ENCODE measurements around the gene AFAP1L2. TPM values are rescaled to one million over a fixed set of nuclear protein-coding genes. Genes with fewer than 3 reads are reported as not detected.

Gene AFAP1L2
- total RNA-seq, 1 donor from 2014 or later = 23.1 TPM

- DNase-seq (ENCODE audit: low spot score) = peak; percentile 83
Measured at GRCh38 chr10:114412907-114413797, 8.8 kb upstream of the AFAP1L2 start.

DNA sequence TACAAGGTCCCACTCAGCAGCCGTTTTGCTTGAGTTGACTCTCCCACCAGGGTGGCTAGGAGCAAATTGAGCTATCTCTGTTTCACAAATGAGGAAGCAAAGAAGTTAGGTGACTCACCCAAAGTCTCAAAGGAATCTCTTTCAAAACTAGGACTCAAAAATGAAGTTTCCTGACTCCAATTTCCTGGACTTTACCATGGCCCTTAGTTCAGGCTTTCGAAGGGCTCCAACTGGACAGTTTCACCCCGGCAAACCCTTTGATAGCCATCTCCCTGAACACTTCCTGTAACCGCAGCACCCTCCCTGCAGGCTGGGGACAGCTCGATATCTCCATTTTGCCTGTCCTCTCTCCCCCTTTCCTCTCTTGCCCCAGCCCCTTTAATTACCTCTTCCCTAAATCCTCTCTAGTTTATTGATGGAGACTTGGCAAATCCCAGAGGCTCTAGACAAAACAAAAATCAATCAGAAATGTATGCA lies 4.7 kb upstream of the AFAP1L2 start:
- no peak for DNase-seq (ENCODE audit: low spot score)

DNA sequence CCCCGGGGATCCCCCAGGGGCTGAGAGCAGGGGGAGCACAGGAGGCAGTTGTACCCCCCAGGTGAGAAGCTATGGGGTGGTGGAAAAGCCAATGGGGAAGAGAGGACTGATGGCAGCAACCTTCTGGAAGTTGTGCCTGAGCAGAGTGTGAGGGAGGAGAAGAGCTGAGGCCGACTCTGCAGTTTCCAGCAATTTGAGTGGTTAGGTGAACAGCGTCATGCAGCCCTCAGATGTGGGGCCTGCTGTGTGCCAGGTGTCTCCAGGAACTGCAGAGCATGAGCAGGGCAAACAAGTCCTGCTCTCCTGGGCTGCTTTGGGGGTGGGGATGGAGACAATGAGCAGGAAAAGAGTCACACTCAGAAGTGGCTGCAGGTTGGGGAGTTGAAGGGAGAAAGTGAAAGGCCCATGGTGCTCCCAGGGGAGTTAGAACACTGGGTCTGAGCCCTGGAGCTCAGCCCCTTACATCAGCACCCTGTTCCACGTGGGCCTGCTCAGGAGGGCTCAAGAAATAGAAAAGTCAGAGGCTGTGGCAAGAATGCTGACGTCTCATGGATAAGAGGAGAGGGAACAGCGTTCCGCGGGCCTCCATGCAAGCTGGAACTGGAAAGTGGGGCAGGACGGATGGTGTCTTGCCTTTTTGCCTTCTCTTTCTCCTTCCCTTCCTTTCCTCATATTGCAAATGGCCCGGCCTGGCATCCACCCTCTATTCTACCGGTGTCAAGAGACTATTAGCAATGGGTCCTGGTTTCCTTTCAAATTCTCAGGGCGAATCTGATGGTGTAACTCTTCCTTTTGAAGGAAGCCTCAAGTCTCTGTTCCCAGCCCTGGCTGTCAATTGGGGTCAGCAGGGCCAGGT lies 4.0 kb upstream of the AFAP1L2 start:
- no peak for DNase-seq (ENCODE audit: low spot score)

DNA sequence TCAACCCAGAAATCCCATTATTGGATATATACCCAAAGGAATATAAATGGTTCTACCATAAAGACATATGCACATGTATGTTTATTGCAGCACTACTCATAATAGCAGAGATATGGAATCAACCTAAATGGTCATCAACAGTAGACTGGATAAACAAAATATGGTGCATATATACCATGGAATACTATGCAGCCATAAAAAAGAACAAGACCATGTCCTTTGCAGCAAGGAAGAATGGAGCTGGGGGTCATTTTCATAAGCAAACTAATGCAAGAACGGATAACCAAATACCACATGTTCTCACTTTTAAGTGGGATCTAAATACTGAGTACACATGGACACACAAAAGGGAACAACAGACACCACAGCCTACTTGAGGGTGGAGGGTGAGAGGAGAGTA lies 2.2 kb upstream of the AFAP1L2 start:
- no peak for DNase-seq (ENCODE audit: low spot score)

- no peak for DNase-seq (ENCODE audit: low spot score)
Measured at GRCh38 chr10:114405011-114405350, 679 bp upstream of the AFAP1L2 start.

- peak; percentile 46 for DNase-seq (ENCODE audit: low spot score)
Measured at GRCh38 chr10:114403541-114404161, 651 bp downstream of the AFAP1L2 start.

DNA sequence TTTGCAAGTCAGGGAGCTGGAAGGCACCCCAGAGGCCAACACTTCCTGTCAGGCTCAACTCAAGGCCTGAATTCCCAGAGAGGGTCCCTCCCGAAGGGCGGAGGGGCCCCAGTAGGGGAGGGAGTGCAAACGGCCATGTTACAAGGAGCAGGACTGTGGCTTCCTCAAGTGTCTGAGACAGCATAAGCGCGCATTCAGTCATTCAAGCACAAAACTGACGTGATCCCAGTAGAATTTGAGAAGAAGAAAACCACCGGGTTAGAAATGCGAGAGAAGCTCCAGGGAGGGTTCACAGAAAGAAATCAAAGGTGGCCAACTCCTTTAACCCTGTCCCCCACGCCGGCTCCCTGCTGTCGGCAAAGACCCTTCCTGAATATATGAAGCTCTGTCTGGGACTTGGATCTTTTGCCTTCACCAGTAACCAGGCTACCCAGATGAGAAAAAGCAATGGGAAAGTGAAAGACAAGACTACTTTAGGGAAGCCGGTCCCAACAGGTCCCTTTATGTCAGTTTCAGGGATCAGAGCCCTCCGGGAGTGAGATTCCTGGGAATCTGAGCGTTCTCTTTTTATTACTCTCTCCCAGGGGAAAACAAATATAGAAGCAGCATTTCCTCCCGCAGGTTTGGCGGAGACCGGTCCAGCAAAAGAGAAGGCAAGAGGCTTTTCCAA lies 1.3 kb downstream of the AFAP1L2 start:
- peak; percentile 48 for DNase-seq (ENCODE audit: low spot score)

DNA sequence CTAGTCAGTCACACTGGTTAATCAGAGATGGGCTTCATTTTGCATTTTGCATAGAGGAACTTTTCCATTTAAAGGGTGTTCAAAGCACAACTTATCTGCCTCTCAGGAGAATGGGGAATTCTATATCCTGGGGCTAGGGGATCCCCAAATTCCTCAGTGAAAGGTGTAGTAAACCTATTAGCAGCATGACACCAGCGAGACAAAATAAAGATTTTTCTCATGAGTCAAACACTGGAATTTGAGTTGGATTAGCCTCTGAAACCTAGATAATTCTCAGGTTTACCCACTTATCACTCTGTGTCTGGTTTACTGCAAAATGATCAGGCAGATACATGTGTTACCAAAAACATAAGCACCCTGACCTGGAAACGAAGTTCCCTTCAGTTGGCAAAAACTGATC lies 2.1 kb downstream of the AFAP1L2 start:
- peak; percentile 45 for DNase-seq (ENCODE audit: low spot score)

GRCh38 chr10:114401195-114401791 lies 3.0 kb downstream of the AFAP1L2 start:
- peak; percentile 87 for DNase-seq (ENCODE audit: low spot score)

- peak; percentile 67 for DNase-seq (ENCODE audit: low spot score)
Measured at GRCh38 chr10:114400091-114400490, 4.2 kb downstream of the AFAP1L2 start.

DNA sequence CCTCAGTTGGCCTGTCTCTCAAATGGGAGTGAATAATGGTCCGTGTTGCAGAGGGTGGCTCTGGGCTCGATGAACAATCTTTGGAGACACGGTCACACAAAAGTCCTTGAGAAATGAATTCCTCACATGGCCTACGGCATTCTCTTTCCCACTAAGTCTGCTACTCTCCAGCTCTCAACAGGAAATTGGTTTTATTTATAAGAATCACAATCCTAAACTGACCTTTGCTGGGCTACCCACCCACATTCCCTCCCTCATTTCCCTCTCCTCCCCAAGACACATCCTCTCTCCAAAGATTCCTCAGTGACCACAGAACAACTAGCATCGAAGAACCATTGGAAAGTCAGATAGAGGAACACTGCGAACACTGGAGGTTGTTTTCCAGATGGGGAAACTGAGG lies 4.7 kb downstream of the AFAP1L2 start:
- no peak for DNase-seq (ENCODE audit: low spot score)

DNA sequence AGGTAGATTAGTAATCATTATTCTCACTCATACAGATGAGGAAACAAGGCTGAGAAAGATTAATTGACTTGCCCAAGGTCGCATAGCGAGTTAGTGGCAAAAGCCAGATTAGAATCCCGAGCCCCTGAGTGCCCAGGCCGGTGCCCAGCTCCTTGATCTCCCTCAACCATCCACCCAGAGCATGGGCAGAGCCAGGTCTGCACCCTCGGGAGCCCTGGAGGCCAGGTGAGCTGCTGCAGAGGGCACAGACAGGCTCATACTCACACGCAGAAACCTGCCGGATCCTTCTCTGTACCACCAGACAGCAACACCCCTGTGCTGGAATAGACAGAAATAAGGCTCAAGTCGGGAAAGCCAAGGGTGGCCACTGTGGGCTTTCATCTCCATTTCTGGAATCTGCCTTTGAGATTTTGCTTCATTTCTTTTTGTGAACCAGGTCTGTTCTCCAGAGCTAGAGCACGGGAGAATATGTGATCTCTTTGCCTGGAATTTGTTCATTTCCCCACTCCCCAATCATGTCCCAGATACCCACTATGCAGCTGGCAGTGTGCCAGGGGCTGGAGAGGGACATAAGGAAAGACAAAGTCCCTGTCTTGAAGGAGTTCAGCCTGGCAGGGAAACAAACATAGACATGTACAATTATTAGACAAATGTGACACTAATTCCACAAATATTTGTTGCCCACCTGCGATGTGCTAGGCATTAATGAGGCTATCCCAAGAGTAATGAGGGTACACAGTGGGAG lies 5.5 kb downstream of the AFAP1L2 start:
- DNase-seq (ENCODE audit: low spot score) = no peak

- peak; percentile 94 for DNase-seq (ENCODE audit: low spot score)
Measured at GRCh38 chr10:114397651-114398145, 6.6 kb downstream of the AFAP1L2 start.

DNA sequence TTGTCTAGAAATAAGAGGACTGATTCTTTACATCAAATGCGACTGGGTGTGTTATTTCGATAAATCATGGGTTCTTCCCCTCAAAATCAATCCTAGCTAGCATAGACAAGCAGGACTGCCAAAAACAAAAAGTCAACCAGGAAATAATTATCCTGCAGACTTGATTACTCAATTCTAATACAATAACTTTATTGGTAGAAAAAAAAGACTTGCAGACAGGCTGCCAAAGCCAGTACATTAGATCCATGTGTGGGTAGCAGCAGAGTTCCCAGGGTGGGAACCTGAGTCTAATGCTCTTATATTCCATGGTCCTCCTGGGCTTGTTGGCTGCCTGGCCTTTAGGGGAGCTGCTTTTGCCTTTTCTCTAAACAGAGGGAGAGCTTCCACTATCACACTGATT lies 7.8 kb downstream of the AFAP1L2 start:
- DNase-seq (ENCODE audit: low spot score) = no peak

- DNase-seq (ENCODE audit: low spot score) = no peak
Measured at GRCh38 chr10:114395366-114396022, 8.8 kb downstream of the AFAP1L2 start.

DNA sequence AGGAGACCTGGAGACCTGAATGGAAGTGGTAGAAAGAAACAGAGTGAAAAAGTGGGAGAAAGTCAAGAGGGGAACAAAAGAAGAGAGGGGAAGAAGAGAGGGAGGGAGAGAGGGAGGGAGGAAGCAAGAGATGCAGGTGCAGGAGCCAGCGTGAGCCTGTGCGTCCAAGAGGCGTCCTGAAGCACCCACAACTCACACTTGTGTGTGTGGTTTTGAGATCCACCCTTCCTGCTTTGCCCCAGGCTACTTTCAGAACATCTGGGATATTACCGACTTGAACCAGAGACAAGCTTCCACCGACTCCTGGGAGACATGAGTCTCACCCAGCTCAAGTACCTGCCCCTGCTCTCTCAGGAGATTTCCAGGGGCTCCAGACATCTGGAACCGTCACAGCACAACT lies 9.8 kb downstream of the AFAP1L2 start:
- no peak for DNase-seq (ENCODE audit: low spot score)

GRCh38 chr10:114393886-114394285 lies 10.4 kb downstream of the AFAP1L2 start:
- DNase-seq (ENCODE audit: low spot score) = no peak

DNA sequence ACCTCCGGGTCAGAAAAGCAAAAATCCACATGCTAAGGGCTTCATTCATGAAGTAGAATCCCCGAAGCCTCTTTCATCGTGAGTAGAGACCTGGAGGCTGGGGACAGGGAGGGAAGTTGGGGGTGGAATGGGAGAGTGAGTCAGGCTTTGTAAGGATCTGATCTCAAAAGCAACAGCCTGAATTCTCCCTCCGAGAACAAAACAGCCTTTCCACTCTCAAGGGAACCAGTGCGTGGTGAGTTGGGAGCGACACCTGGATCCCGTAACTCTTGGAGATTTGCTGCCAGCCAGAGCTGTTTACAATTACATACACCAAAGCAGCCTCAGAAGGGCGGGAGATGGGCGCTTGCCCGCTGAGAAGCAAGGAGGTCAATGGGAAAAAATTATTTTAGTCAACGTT lies 10.8 kb downstream of the AFAP1L2 start:
- no peak for DNase-seq (ENCODE audit: low spot score)

- no peak for DNase-seq (ENCODE audit: low spot score)
Measured at GRCh38 chr10:114392112-114392835, 12.0 kb downstream of the AFAP1L2 start.

Data from umbilical cord (tissue), 2 donors.